HUES6 (cell line): Measurements from ENCODE around the gene JADE3.

Experiments
- H3K27ac ChIP-seq: 2 replicates; pipeline ENCODE4 v1.7.0; 2013; ENCODE audit warnings: low read depth, mild to moderate bottlenecking, low read length, inconsistent platforms
- H3K27me3 ChIP-seq: 2 replicates; pipeline ENCODE4 v1.6.1; 2013; ENCODE audit warnings: low read length; ENCODE audit not compliant: control insufficient read depth, insufficient read depth
- H3K36me3 ChIP-seq: 2 replicates; pipeline ENCODE4 v1.6.1; 2013; ENCODE audit warnings: low read length; ENCODE audit not compliant: control insufficient read depth, insufficient read depth
- H3K4me1 ChIP-seq: 2 replicates; pipeline ENCODE4 v1.6.1; 2013; ENCODE audit warnings: low read length; ENCODE audit not compliant: control insufficient read depth, insufficient read depth
- H3K4me3 ChIP-seq: 2 replicates; pipeline ENCODE4 v1.5.1; 2013; ENCODE audit warnings: low read depth, low read length
- H3K9ac ChIP-seq: one replicate; pipeline ENCODE4 v1.6.1; 2013; ENCODE audit warnings: mild to moderate bottlenecking, low read length
- H3K9me3 ChIP-seq: 2 replicates; pipeline ENCODE4 v1.6.1; 2013; ENCODE audit warnings: low read depth, low read length; ENCODE audit not compliant: control insufficient read depth, insufficient read depth

Gene JADE3

GRCh38 chrX:47078129-47079043 is 166.2 kb downstream of the JADE3 start, which contains the start of gene RGN:
Gene RGN, plus strand, starts transcription at chrX:47078443. Its CDS starts 2,702 bp downstream, at chrX:47081145.
- H3K4me3 ChIP-seq, result peak within 1 kb of the TSS; percentile 50

GRCh38 chrX:47080215-47080914 is 168.1 kb downstream of the JADE3 start:
- no peaks in the 10 kb centered on the region; the same call in 1 of the 2 replicates for H3K4me1 ChIP-seq
- H3K36me3 ChIP-seq, result no peaks in the 10 kb centered on the region
- H3K9ac ChIP-seq, result no peak overlapping the region
- H3K27ac ChIP-seq, result no peak overlapping the region
- no peak overlapping the region for H3K4me3 ChIP-seq
- H3K27me3 ChIP-seq, result no peaks in the 10 kb centered on the region
- H3K9me3 ChIP-seq, result no peaks in the 10 kb centered on the region; the same call in 1 of the 2 replicates

More at GRCh38 chrX:47078129-47079043, 166.2 kb downstream of the JADE3 start, which contains the start of gene RGN:
- no peaks in the 10 kb centered on the region for H3K36me3 ChIP-seq
- no peaks in the 10 kb centered on the region; the same call in 1 of the 2 replicates for H3K9me3 ChIP-seq
- H3K27ac ChIP-seq, result no peak within 1 kb of the TSS
- H3K9ac ChIP-seq, result no peak within 1 kb of the TSS
- no peaks in the 10 kb centered on the region; the same call in 1 of the 2 replicates for H3K4me1 ChIP-seq
- no peaks in the 10 kb centered on the region for H3K27me3 ChIP-seq

GRCh38 chrX:47080915-47081236 is 168.7 kb downstream of the JADE3 start:
- no peaks in the 10 kb centered on the region for H3K27me3 ChIP-seq
- no peak overlapping the region for H3K27ac ChIP-seq
- no peaks in the 10 kb centered on the region for H3K36me3 ChIP-seq
- H3K4me1 ChIP-seq, result no peaks in the 10 kb centered on the region; the same call in 1 of the 2 replicates
- H3K9ac ChIP-seq, result no peak overlapping the region
- H3K4me3 ChIP-seq, result no peak overlapping the region
- H3K9me3 ChIP-seq, result no peaks in the 10 kb centered on the region; the same call in 1 of the 2 replicates

- no peaks in the 10 kb centered on the region for H3K9me3 ChIP-seq
- no peaks in the 10 kb centered on the region for H3K27me3 ChIP-seq
- H3K4me1 ChIP-seq, result peaks cover 13% of the 10 kb centered on the region
- no peaks in the 10 kb centered on the region for H3K36me3 ChIP-seq
- H3K9ac ChIP-seq, result peak overlapping the region; percentile 13
- H3K4me3 ChIP-seq, result no peak overlapping the region
- no peak overlapping the region for H3K27ac ChIP-seq
Observed at GRCh38 chrX:47091149-47091775, 179.0 kb downstream of the JADE3 start.

- Histone ChIP-seq H3K27ac (no peak overlapping the region), H3K27me3 (no peaks in the 10 kb centered on the region), H3K9me3 (no peaks in the 10 kb centered on the region), H3K4me3 (no peak overlapping the region), H3K9ac (no peak overlapping the region), H3K36me3 (no peaks in the 10 kb centered on the region), H3K4me1 (peaks cover 19% of the 10 kb centered on the region)
Observed at GRCh38 chrX:47093248-47093647, 181.0 kb downstream of the JADE3 start.

- Histone ChIP-seq H3K9me3 (no peaks in the 10 kb centered on the region), H3K4me3 (no peak overlapping the region), H3K36me3 (no peaks in the 10 kb centered on the region), H3K4me1 (peaks cover 19% of the 10 kb centered on the region), H3K27ac (no peak overlapping the region), H3K9ac (no peak overlapping the region), H3K27me3 (no peaks in the 10 kb centered on the region)
Observed at GRCh38 chrX:47093860-47094259, 181.6 kb downstream of the JADE3 start.

GRCh38 chrX:47097018-47097417 is 184.8 kb downstream of the JADE3 start:
- no peak overlapping the region for H3K27ac ChIP-seq

GRCh38 chrX:47098338-47099094 is 186.3 kb downstream of the JADE3 start:
- H3K4me3 ChIP-seq, result no peak overlapping the region
- no peaks in the 10 kb centered on the region for H3K36me3 ChIP-seq
- H3K9ac ChIP-seq, result no peak overlapping the region
- H3K9me3 ChIP-seq, result no peaks in the 10 kb centered on the region
- H3K27ac ChIP-seq, result no peak overlapping the region
- H3K27me3 ChIP-seq, result no peaks in the 10 kb centered on the region
- peaks cover 7% of the 10 kb centered on the region for H3K4me1 ChIP-seq

More at GRCh38 chrX:47097018-47097417, 184.8 kb downstream of the JADE3 start:
- Histone ChIP-seq H3K36me3 (no peaks in the 10 kb centered on the region), H3K9me3 (no peaks in the 10 kb centered on the region), H3K9ac (no peak overlapping the region), H3K27me3 (no peaks in the 10 kb centered on the region), H3K4me3 (no peak overlapping the region), H3K4me1 (peaks cover 8% of the 10 kb centered on the region)

- Histone ChIP-seq H3K36me3 (no peaks in the 10 kb centered on the region), H3K9ac (no peak overlapping the region), H3K9me3 (no peaks in the 10 kb centered on the region), H3K4me3 (no peak overlapping the region), H3K27me3 (no peaks in the 10 kb centered on the region), H3K4me1 (peaks cover 7% of the 10 kb centered on the region), H3K27ac (no peak overlapping the region)
Observed at GRCh38 chrX:47101206-47101605, 189.0 kb downstream of the JADE3 start.
